ENCODE results near the gene LEKR1.
"Not testable (repeated sequence)": the region's sequence is repeated elsewhere in the genome, so short reads cannot be mapped to it uniquely, and the experiment has no call there.

LEKR1 gene

GRCh38 chr3:156836701-156837100 is 10.5 kb downstream of the LEKR1 start:
- DNase-seq (ENCODE audit: low read depth in 3 of 3), result no peak

- DNase-seq (ENCODE audit: low read depth in 3 of 3), result no peak
These were observed 11.0 kb downstream of the LEKR1 start for GRCh38 chr3:156837115-156837514.

- no peak for DNase-seq (ENCODE audit: low read depth in 3 of 3)
These were observed 11.9 kb downstream of the LEKR1 start for GRCh38 chr3:156838035-156838434.

- no peak for DNase-seq (ENCODE audit: low read depth in 3 of 3)
These were observed 14.9 kb downstream of the LEKR1 start for GRCh38 chr3:156840826-156841689.

- no peak for DNase-seq (ENCODE audit: low read depth in 3 of 3)
These were observed 17.1 kb downstream of the LEKR1 start for GRCh38 chr3:156843071-156843808.

GRCh38 chr3:156847752-156848448 is 21.7 kb downstream of the LEKR1 start:
- DNase-seq (ENCODE audit: low read depth in 3 of 3), result no peak

- no peak for DNase-seq (ENCODE audit: low read depth in 3 of 3)
These were observed 33.4 kb downstream of the LEKR1 start for GRCh38 chr3:156859578-156859977.

- DNase-seq (ENCODE audit: low read depth in 3 of 3), result no peak
These were observed 34.7 kb downstream of the LEKR1 start for GRCh38 chr3:156860873-156861272.

GRCh38 chr3:156862338-156862737 is 36.2 kb downstream of the LEKR1 start:
- no peak for DNase-seq (ENCODE audit: low read depth in 3 of 3)

- DNase-seq (ENCODE audit: low read depth in 3 of 3), result no peak
These were observed 39.6 kb downstream of the LEKR1 start for GRCh38 chr3:156865732-156866131.

- no peak for DNase-seq (ENCODE audit: low read depth in 3 of 3)
These were observed 41.0 kb downstream of the LEKR1 start for GRCh38 chr3:156867174-156867573.

- no peak for DNase-seq (ENCODE audit: low read depth in 3 of 3)
These were observed 41.8 kb downstream of the LEKR1 start for GRCh38 chr3:156867920-156868319.

- no peak for DNase-seq (ENCODE audit: low read depth in 3 of 3)
These were observed 47.8 kb downstream of the LEKR1 start for GRCh38 chr3:156873906-156874305.

GRCh38 chr3:156879491-156879890 is 53.3 kb downstream of the LEKR1 start:
- not testable (repeated sequence) for DNase-seq (ENCODE audit: low read depth in 3 of 3)

GRCh38 chr3:156885761-156886160 is 59.6 kb downstream of the LEKR1 start:
- no peak for DNase-seq (ENCODE audit: low read depth in 3 of 3)

GRCh38 chr3:156888176-156888575 is 62.0 kb downstream of the LEKR1 start:
- no peak for DNase-seq (ENCODE audit: low read depth in 3 of 3)

- no peak for DNase-seq (ENCODE audit: low read depth in 3 of 3)
These were observed 62.4 kb downstream of the LEKR1 start for GRCh38 chr3:156888576-156888975.

GRCh38 chr3:156892701-156893100 is 66.5 kb downstream of the LEKR1 start:
- DNase-seq (ENCODE audit: low read depth in 3 of 3), result no peak

GRCh38 chr3:156895374-156895773 is 69.2 kb downstream of the LEKR1 start:
- not testable (repeated sequence) for DNase-seq (ENCODE audit: low read depth in 3 of 3)

- DNase-seq (ENCODE audit: low read depth in 3 of 3), result not testable (repeated sequence)
These were observed 71.7 kb downstream of the LEKR1 start for GRCh38 chr3:156897851-156898250.

GRCh38 chr3:156898296-156898880 is 72.2 kb downstream of the LEKR1 start:
- DNase-seq (ENCODE audit: low read depth in 3 of 3), result no peak

GRCh38 chr3:156899951-156900350 is 73.8 kb downstream of the LEKR1 start:
- no peak for DNase-seq (ENCODE audit: low read depth in 3 of 3)

Measured in stimulated activated CD4-positive, alpha-beta T cell treated with anti-CD3 and anti-CD28 coated beads, TNF-alpha, amount 100 ng/mL, for 4 hours (primary cell).